Uterus (tissue), 4 donors: ENCODE data around the gene DCP2. TPM values are rescaled to one million over a fixed set of nuclear protein-coding genes. Genes with fewer than 3 reads are reported as not detected.

Experiments used
- DNase-seq, 2 donors: peaks; one replicate each; pipeline ENCODE4 v3.0.0-alpha.2; 2019 to 2020
- H3K27ac ChIP-seq, 2 donors: fragments of 200-600 bp; sonication (generic); 1 replicate in 1 of 2; 2 replicates in 1 of 2; pipeline ENCODE4 v1.5.1; 2016 to 2018
- H3K27me3 ChIP-seq, 2 donors: fragments of 200-600 bp; sonication (generic); one replicate each; pipeline ENCODE4 v1.5.1; 2018 to 2019; ENCODE audit warnings: control low read depth in 1 of 2
- H3K36me3 ChIP-seq, 2 donors: fragments of 200-600 bp; sonication (generic); one replicate each; pipeline ENCODE4 v1.5.1; 2019; ENCODE audit warnings: control low read depth in 1 of 2
- H3K4me1 ChIP-seq, 2 donors: fragments of 200-600 bp; sonication (generic); one replicate each; pipeline ENCODE4 v1.5.1; 2018 to 2019; ENCODE audit warnings: control low read depth in 1 of 2
- H3K4me3 ChIP-seq, 2 donors: fragments of 200-600 bp; sonication (generic); 1 replicate in 1 of 2; 2 replicates in 1 of 2; pipeline ENCODE4 v1.5.1; 2018 to 2019; ENCODE audit warnings: mild to moderate bottlenecking in 1 of 2
- H3K9me3 ChIP-seq, 2 donors: fragments of 200-600 bp; sonication (generic); one replicate each; pipeline ENCODE4 v1.5.1; 2019; ENCODE audit warnings: control low read depth in 1 of 2
- CTCF ChIP-seq, 4 experiments: fragments of 200-600 bp in 2 of 4; fragments of 450-650 bp in 2 of 4; sonication (generic) in 2 of 4; IDR thresholded peaks; one replicate each; pipeline ENCODE4 v1.5.1; 2016 to 2019; ENCODE audit warnings: antibody characterized with exemption in 4 of 4, mild to moderate bottlenecking in 2 of 4, moderate library complexity in 1 of 4
- POLR2A ChIP-seq, 2 donors: fragments of 450-650 bp; IDR thresholded peaks; one replicate each; pipeline ENCODE4 v1.6.1; 2016; ENCODE audit warnings: antibody characterized with exemption in 2 of 2, mild to moderate bottlenecking in 1 of 2, moderate library complexity in 1 of 2
- intact Hi-C: fragments of 100-400 bp; cut with DNase I; formaldehyde crosslinking; loops from one replicate; pipeline ENCODE4 v1.15.1; 2023; ENCODE audit warnings: low total_unique reads
- total RNA-seq, 4 donors: library from RNA; depleted of rRNA in 3 of 4; stranded (reverse); fragments of >200 nt in 3 of 4; gene quantifications; one replicate each; pipeline versions ENCODE4 v1.1.0 to v1.2.4, GENCODE V29; 2014 to 2023
- donor health status: DM: yes; HTN: yes; CAD: no.

The DCP2 gene
- total RNA-seq, 4 donors from 2014 or later: 11.2 to 124 (median 27.6) TPM

- no peak overlapping the region for H3K4me3 ChIP-seq
- intact Hi-C loops: no loop called here
- no peaks in the 10 kb centered on the region for H3K27me3 ChIP-seq
- no peaks in the 10 kb centered on the region for H3K4me1 ChIP-seq
- DNase-seq: no peak
- no peaks in the 10 kb centered on the region for H3K36me3 ChIP-seq
- no peak overlapping the region for H3K27ac ChIP-seq
- H3K9me3 ChIP-seq: no peaks in the 10 kb centered on the region
- TF ChIP-seq CTCF (IDR thresholded peaks at IDR 0.05): no peak
- TF ChIP-seq POLR2A (IDR thresholded peaks at IDR 0.05): no peak
These were observed 28.1 kb upstream of the DCP2 start for GRCh38 chr5:112948458-112948857.

DNA sequence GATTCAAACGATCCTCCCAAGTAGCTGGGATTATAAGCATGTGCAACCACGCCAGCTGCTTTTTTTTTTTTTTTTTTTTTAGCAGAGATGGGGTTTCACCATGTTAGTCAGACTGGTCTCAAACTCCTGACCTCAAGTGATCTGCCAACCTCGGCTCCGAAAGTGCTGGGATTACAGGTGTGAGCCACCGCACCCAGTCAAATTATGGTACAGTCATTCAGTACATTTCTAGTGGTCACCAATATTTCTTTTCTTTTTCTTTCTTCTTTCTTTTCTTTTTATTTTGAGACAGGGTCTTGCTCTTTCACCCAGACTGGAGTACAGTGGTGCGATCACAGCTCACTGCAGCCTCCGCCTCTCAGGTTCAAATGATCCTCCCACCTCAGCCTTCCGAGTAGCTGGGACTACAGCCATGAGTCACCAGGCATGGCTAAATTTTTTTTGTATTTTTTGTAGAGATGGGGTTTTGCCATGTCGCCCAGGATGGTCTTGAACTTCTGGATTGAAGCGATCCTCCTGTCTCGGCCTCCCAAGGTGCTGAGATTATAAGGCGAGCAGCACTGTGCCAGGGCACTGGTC, 25.4 kb upstream of the DCP2 start:
- intact Hi-C loops: no loop called here
- Histone ChIP-seq H3K4me3 (no peak overlapping the region), H3K36me3 (no peaks in the 10 kb centered on the region)

GRCh38 chr5:112956606-112957005, 20.0 kb upstream of the DCP2 start:
- Histone ChIP-seq H3K36me3 (no peaks in the 10 kb centered on the region), H3K4me1 (peaks cover 0 to 11% of the 10 kb centered on the region in 2 donors), H3K9me3 (no peaks in the 10 kb centered on the region), H3K27ac (no peak overlapping the region), H3K4me3 (no peak overlapping the region), H3K27me3 (no peaks in the 10 kb centered on the region)
- no peak for DNase-seq
- TF ChIP-seq CTCF (IDR thresholded peaks at IDR 0.05): no peak
- intact Hi-C loops: no loop called here

More for the DNA sequence above, 25.4 kb upstream of the DCP2 start:
- TF ChIP-seq POLR2A (IDR thresholded peaks at IDR 0.05): no peak
- no peak for TF ChIP-seq CTCF (IDR thresholded peaks at IDR 0.05)
- Histone ChIP-seq H3K27ac (no peak overlapping the region), H3K9me3 (no peaks in the 10 kb centered on the region), H3K27me3 (no peaks in the 10 kb centered on the region), H3K4me1 (no peaks in the 10 kb centered on the region)
- DNase-seq: no peak

GRCh38 chr5:112957036-112957808, 19.4 kb upstream of the DCP2 start:
- Histone ChIP-seq H3K4me1 (peaks cover 0 to 11% of the 10 kb centered on the region in 2 donors), H3K27me3 (no peaks in the 10 kb centered on the region), H3K27ac (no peak overlapping the region), H3K4me3 (no peak overlapping the region), H3K36me3 (no peaks in the 10 kb centered on the region), H3K9me3 (no peaks in the 10 kb centered on the region)
- no peak for TF ChIP-seq POLR2A (IDR thresholded peaks at IDR 0.05)
- TF ChIP-seq CTCF (IDR thresholded peaks at IDR 0.05): no peak
- DNase-seq: no peak
- intact Hi-C loops: no loop called here
